Colonic mucosa (tissue), 4 donors: Measurements from ENCODE around the gene ANKRD12. TPM values are rescaled to one million over a fixed set of nuclear protein-coding genes. Genes with fewer than 3 reads are reported as not detected.
A peak's percentile ranks its signal among the peaks of the same experiment; 100 is the strongest.

Experiments used
- DNase-seq: peaks from one replicate; pipeline ENCODE4 v3.0.0-alpha.2; 2020
- H3K27ac ChIP-seq: fragments of 200-600 bp; one replicate; pipeline ENCODE4 v1.8.0; 2021
- H3K27me3 ChIP-seq: fragments of 200-600 bp; one replicate; pipeline ENCODE4 v1.8.0; 2021
- H3K36me3 ChIP-seq: fragments of 200-600 bp; one replicate; pipeline ENCODE4 v1.8.0; 2021
- H3K4me1 ChIP-seq: fragments of 200-600 bp; one replicate; pipeline ENCODE4 v1.8.0; 2021; ENCODE audit warnings: mild to moderate bottlenecking
- H3K4me3 ChIP-seq: fragments of 200-600 bp; one replicate; pipeline ENCODE4 v1.8.0; 2021
- H3K9ac ChIP-seq, 2 donors: one replicate each; pipeline ENCODE4 v1.7.0; 2013; ENCODE audit warnings: control low read depth in 2 of 2, low read depth in 2 of 2, low read length in 2 of 2
- H3K9me3 ChIP-seq: fragments of 200-600 bp; one replicate; pipeline ENCODE4 v1.8.0; 2021
- intact Hi-C: fragments of 100-400 bp; cut with DNase I; formaldehyde crosslinking; loops from one replicate; pipeline ENCODE4 v1.14.1; 2022
- total RNA-seq, 2 donors: library from RNA; stranded (reverse); fragmentation: NEBNext Ultra II Directional in 1 of 2; extraction: Animal tissue kit (Norgen Biotek cat#: 25700) in 1 of 2; gene quantifications; one replicate each; pipeline ENCODE4 v1.2.1, GENCODE V29; 2021
- TF ChIP-seq, protein P1 (sequence below): fragments of 200-600 bp; IDR thresholded peaks from one replicate; pipeline ENCODE4 v1.8.0; 2022; ENCODE audit warnings: antibody characterized with exemption, mild to moderate bottlenecking
- donor health status: healthy.
- donor health status: DM: no; HTN: no; CAD: no.
- donor health status: DM: no; HTN: no; CAD: no.

The ANKRD12 gene
- total RNA-seq, 2 donors from 2014 or later, result 27.9 to 55.7 TPM

DNA sequence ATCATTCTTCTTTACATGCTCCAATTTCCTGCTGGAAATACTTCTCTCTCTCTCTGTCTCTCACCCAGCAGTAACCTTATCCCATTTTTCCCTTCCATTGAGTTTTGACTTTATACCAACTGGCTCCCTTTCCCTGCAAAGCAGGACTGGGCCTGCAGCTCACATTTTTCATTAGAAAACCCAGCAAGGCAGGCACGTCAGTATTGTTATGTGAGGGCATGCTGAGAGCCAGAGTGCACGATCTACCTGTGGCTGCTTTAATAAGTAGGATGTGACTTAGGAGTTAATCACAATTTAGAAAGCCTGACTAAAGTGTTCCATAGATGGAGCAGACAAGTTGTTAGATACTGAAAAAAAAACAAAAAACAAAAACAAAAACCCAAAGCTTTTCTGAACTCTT lies 39.2 kb upstream of the ANKRD12 start:
- no peak overlapping the region for H3K4me3 ChIP-seq
- H3K27me3 ChIP-seq, result no peaks in the 10 kb centered on the region
- no peak for DNase-seq
- TF ChIP-seq, protein P1, sequence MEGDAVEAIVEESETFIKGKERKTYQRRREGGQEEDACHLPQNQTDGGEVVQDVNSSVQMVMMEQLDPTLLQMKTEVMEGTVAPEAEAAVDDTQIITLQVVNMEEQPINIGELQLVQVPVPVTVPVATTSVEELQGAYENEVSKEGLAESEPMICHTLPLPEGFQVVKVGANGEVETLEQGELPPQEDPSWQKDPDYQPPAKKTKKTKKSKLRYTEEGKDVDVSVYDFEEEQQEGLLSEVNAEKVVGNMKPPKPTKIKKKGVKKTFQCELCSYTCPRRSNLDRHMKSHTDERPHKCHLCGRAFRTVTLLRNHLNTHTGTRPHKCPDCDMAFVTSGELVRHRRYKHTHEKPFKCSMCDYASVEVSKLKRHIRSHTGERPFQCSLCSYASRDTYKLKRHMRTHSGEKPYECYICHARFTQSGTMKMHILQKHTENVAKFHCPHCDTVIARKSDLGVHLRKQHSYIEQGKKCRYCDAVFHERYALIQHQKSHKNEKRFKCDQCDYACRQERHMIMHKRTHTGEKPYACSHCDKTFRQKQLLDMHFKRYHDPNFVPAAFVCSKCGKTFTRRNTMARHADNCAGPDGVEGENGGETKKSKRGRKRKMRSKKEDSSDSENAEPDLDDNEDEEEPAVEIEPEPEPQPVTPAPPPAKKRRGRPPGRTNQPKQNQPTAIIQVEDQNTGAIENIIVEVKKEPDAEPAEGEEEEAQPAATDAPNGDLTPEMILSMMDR, result no peak
- H3K36me3 ChIP-seq, result no peaks in the 10 kb centered on the region
- no peak overlapping the region for H3K9ac ChIP-seq
- peaks cover 7% of the 10 kb centered on the region for H3K4me1 ChIP-seq
- intact Hi-C loops, result no loop called here
- no peaks in the 10 kb centered on the region for H3K9me3 ChIP-seq
- no peak overlapping the region for H3K27ac ChIP-seq

GRCh38 chr18:9100796-9101195 lies 35.8 kb upstream of the ANKRD12 start:
- H3K27me3 ChIP-seq, result no peaks in the 10 kb centered on the region

GRCh38 chr18:9101730-9102507 lies 34.7 kb upstream of the ANKRD12 start:
- TF ChIP-seq, protein P1, result no peak
- Histone ChIP-seq H3K27ac (peak overlapping the region; percentile 94), H3K4me1 (peaks cover 13% of the 10 kb centered on the region), H3K27me3 (no peaks in the 10 kb centered on the region), H3K36me3 (no peaks in the 10 kb centered on the region), H3K4me3 (peak overlapping the region; percentile 54), H3K9me3 (no peaks in the 10 kb centered on the region), H3K9ac (peak overlapping the region; percentile 78 to 97)
- DNase-seq, result peak; percentile 29
- intact Hi-C loops, result loop anchor here (5.0 kb wide), 1 partner anchor 35 kb away; the partner anchor contains the start of gene ANKRD12

More at GRCh38 chr18:9100796-9101195, 35.8 kb upstream of the ANKRD12 start:
- DNase-seq, result no peak
- no peak overlapping the region for H3K4me3 ChIP-seq
- no peaks in the 10 kb centered on the region for H3K9me3 ChIP-seq
- TF ChIP-seq, protein P1, result no peak
- H3K36me3 ChIP-seq, result no peaks in the 10 kb centered on the region
- intact Hi-C loops, result loop anchor here (5.0 kb wide), 1 partner anchor 37 kb away; the partner anchor contains the start of gene ANKRD12
- no peak overlapping the region for H3K27ac ChIP-seq
- peaks cover 6% of the 10 kb centered on the region for H3K4me1 ChIP-seq
- H3K9ac ChIP-seq, result no peak overlapping the region

DNA sequence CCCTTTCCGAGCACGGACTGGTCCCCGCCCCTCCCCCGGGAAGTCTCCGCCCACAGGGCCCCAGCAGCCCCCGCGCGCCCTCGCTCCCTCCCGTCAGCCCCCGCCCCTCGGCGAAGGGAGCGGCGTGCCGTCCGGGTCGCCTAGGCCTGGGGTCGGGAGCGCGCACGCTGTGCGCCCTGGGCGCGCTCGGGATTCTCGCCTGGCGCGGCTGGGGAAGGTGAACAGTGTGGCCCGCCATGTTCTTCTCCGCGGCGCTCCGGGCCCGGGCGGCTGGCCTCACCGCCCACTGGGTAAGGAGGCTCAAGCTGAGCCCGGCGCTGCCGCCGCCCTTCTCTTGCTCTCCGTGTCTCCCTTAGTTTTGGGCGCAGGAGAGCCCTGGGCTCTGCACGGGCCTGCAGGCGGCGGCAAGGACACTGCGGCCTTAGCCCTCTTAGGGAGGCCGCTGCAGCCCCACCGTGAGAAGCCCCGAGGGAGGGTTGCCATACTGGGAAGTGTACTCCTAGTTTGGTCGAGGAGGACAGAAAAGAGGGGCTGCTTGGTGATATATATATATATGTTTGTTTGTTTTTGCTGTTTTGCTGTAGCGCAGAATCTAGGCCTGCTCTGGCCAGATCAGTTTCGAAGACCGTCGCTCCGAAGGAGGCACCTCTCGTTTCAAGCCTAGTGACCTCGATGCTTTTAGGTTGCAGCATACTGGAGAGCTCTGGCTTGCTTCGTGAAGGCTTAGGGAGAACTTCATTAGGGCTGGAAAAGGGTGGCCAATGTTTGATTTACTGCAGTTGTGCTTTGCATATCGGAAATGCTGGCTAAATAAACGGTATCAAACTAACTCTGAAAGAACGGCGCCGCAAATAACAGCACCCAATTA lies 33.8 kb upstream of the ANKRD12 start, which contains the start of gene NDUFV2:
Gene NDUFV2, plus strand, starts transcription at position 192 of the 868 bp plus-strand sequence. Its CDS starts 45 bp downstream, at position 237.
- no peaks in the 10 kb centered on the region for H3K9me3 ChIP-seq
- TF ChIP-seq, protein P1, result no peak
- peaks cover 15% of the 10 kb centered on the region for H3K4me1 ChIP-seq
- no peaks in the 10 kb centered on the region for H3K27me3 ChIP-seq
- peak; percentile 98 for DNase-seq
- H3K9ac ChIP-seq, result peak within 1 kb of the TSS; percentile 90 to 97
- intact Hi-C loops, result loop anchor here (5.0 kb wide), 1 partner anchor 35 kb away; the partner anchor contains the start of gene ANKRD12
- peak within 1 kb of the TSS; percentile 54 for H3K4me3 ChIP-seq
- no peaks in the 10 kb centered on the region for H3K36me3 ChIP-seq
- H3K27ac ChIP-seq, result peak within 1 kb of the TSS; percentile 94

DNA sequence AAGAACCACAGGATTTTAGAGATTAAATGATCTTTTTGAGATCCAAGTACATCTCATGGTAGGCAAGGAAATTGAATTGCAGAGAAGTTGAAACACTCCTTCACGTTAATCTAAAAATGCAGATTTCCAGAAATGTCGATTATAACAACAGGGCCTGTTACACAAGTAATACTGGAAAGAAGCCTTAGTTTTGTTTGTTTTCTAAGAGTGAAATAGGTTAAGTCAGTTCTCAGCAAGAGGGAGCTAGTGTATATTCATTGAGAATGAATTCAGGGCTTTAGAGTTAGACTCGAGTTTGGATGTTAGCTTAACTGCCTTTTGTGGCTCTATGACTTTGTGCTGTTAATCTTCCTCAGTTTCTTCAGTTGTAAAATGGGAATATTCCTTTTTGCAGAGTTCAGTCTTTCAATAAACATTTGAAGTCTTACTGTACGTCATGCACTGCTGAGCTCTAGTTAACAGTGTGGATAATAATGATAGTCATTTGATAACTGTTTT lies 33.2 kb upstream of the ANKRD12 start:
- Histone ChIP-seq H3K4me3 (peak overlapping the region; percentile 54), H3K36me3 (no peaks in the 10 kb centered on the region), H3K4me1 (peaks cover 15% of the 10 kb centered on the region), H3K27me3 (no peaks in the 10 kb centered on the region), H3K9me3 (no peaks in the 10 kb centered on the region), H3K27ac (peak overlapping the region; percentile 94), H3K9ac (peak overlapping the region; percentile 90 to 97)
- no peak for DNase-seq
- TF ChIP-seq, protein P1, result no peak
- intact Hi-C loops, result loop anchor here (5.0 kb wide), 1 partner anchor 34 kb away; the partner anchor contains the start of gene ANKRD12
